ENCODE data around the gene LRRC41.
"Not testable (repeated sequence)": the region's sequence is repeated elsewhere in the genome, so short reads cannot be mapped to it uniquely, and the experiment has no call there.

LRRC41 gene

DNA sequence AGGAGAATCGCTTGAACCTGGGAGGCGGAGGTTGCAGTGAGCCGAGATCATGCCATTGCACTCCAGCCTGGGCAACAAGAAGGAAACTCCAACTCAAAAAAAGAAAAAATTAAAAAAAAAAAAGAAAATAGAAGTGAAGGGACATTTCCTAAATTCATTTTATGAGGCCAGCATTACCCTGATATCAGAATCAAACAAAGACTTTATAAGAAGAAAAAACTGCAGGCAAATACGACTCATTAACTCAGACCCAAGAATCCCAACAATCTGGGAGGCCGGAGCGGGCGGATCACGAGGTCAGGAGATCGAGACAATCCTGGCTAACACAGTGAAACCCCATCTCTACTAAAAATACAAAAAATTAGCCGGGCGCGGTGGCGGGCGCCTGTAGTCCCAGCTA is 34.0 kb upstream of the LRRC41 start:
- not testable (repeated sequence) for DNase-seq (ENCODE audit: low read depth); H3K9ac ChIP-seq (ENCODE audit: low read length); H3K27me3 ChIP-seq (replicated peaks; ENCODE audit: control insufficient read depth, insufficient read depth, low read length); H3K36me3 ChIP-seq (ENCODE audit: control insufficient read depth, insufficient read depth, low read length, severe bottlenecking); H3K9me3 ChIP-seq (ENCODE audit: control insufficient read depth, low read length); H3K4me3 ChIP-seq (ENCODE audit: low read length)
- peaks cover 15% of the 10 kb centered on the region for H3K4me1 ChIP-seq (ENCODE audit: control insufficient read depth, insufficient read depth, low read length)

DNA sequence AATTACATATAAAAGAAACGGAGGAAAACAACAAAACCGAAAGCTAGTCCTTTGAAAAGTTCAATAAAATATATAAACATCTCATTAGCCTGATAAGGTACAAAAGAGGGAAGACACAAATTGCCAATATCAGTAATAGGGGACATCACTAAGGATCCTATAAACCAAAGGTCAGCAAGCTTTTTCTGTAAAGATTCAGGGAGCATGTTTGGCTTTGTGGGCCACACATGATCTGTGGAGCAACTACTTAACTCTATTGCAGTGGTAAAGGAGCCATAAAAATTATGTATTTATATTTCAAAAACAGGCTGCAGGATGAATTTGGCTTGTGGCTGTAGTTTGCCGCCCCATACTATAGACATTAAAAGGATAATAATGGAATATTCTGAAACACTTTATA is 31.7 kb upstream of the LRRC41 start:
- Histone ChIP-seq H3K36me3 (ENCODE audit: control insufficient read depth, insufficient read depth, low read length, severe bottlenecking) (no peaks in the 10 kb centered on the region), H3K4me3 (ENCODE audit: low read length) (no peak overlapping the region)
- DNase-seq (ENCODE audit: low read depth), result no peak

DNA sequence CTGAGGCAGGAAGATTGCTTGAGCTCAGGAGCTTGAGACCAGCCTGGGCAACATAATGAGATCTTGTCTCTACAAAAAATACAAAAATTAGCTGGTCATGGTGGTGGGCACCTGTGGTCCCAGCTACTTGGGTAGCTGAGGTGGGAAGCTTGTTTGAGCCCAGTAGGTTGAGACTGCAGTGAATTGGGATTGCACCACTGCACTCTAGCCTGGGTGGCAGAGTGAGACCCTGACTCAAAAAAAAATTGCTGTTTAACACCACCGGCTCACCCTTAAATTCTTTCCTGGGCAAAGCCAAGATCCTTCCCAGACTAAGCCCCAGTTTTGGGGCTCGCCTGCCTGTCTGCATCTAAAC is 30.6 kb upstream of the LRRC41 start:
- no peak for DNase-seq (ENCODE audit: low read depth)
- H3K4me1 ChIP-seq (ENCODE audit: control insufficient read depth, insufficient read depth, low read length), result no peaks in the 10 kb centered on the region
- no peak overlapping the region for H3K4me3 ChIP-seq (ENCODE audit: low read length)
- no peaks in the 10 kb centered on the region for H3K36me3 ChIP-seq (ENCODE audit: control insufficient read depth, insufficient read depth, low read length, severe bottlenecking)
- H3K9ac ChIP-seq (ENCODE audit: low read length), result no peak overlapping the region
- no peaks in the 10 kb centered on the region for H3K9me3 ChIP-seq (ENCODE audit: control insufficient read depth, low read length)
- no peaks in the 10 kb centered on the region for H3K27me3 ChIP-seq (replicated peaks; ENCODE audit: control insufficient read depth, insufficient read depth, low read length)

More for the DNA sequence above, 31.7 kb upstream of the LRRC41 start:
- Histone ChIP-seq H3K27me3 (replicated peaks; ENCODE audit: control insufficient read depth, insufficient read depth, low read length) (no peaks in the 10 kb centered on the region), H3K9ac (ENCODE audit: low read length) (no peak overlapping the region), H3K4me1 (ENCODE audit: control insufficient read depth, insufficient read depth, low read length) (peaks cover 6% of the 10 kb centered on the region), H3K9me3 (ENCODE audit: control insufficient read depth, low read length) (no peaks in the 10 kb centered on the region)

DNA sequence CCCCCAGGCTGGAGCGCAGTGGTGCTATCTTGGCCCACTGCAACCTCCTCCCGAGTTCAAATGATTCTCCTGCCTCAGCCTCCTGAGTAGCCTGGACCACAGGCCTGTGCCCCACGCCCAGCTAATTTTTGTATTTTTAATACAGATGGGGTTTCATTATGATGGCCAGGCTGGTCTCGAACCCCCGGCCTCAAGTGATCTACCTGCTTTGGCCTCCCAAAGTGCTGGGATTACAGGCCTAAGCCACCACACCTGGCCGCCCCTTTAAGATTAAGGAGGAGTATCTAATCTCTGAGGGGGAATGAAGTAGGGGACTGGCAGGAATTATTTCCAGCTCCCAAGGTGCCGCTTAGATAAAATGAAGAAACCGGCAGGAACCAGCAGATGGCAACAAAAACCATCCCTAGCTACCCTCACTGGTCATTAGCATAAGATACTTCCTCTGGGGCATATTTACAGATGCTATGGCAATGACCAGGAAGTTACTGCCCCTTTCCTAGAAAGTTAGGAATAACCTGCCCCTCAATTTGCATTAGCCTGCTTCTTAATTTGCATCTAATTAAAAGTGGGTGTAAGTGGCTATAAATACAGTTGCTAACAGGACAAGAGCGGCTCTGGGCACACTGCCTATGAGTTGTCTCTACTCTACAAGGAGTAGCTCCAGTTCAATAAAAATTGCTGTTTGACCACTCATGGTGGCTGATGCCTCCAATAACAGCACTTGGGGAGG is 30.0 kb upstream of the LRRC41 start:
- Histone ChIP-seq H3K9ac (ENCODE audit: low read length) (no peak overlapping the region), H3K36me3 (ENCODE audit: control insufficient read depth, insufficient read depth, low read length, severe bottlenecking) (no peaks in the 10 kb centered on the region), H3K4me1 (ENCODE audit: control insufficient read depth, insufficient read depth, low read length) (no peaks in the 10 kb centered on the region), H3K9me3 (ENCODE audit: control insufficient read depth, low read length) (no peaks in the 10 kb centered on the region), H3K4me3 (ENCODE audit: low read length) (no peak overlapping the region), H3K27me3 (replicated peaks; ENCODE audit: control insufficient read depth, insufficient read depth, low read length) (no peaks in the 10 kb centered on the region)
- no peak for DNase-seq (ENCODE audit: low read depth)

DNA sequence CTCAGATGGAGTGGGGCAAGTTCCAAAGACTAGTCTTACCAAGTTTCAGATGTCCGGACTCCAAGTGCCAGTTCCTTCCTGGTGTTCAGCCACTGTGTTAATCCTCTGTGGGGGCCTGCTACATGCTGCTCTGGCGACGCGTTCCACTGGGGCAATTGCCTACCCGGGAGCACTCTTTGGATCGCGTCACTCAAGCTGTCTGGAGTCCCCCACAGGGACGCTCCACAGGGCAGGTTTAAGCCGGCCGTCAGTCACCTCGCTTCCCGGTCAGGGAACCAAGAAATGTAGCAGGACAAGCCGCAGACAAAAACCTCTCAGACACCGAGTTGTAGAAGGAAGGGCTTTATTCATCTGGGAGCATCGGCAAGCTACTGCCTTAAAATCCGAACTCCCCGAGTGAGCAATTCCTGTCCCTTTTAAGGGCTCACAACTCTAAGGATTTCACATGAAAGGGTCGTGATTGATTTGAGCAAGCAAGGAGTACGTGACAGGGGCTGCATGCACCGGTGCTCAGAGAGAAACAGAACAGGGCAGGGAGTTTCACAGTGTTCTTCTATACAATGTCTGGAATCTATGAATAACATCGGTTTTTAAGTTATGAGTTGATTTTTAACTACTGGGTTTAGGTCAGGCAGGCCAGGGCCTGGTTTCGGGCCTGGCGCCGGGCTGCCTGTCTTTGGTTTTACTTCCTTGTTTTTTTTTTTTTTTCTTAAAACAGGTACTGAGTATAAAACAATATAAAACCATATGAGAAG is 28.5 kb upstream of the LRRC41 start:
- not testable (repeated sequence) for H3K4me1 ChIP-seq (ENCODE audit: control insufficient read depth, insufficient read depth, low read length); H3K9ac ChIP-seq (ENCODE audit: low read length); H3K27me3 ChIP-seq (replicated peaks; ENCODE audit: control insufficient read depth, insufficient read depth, low read length); H3K9me3 ChIP-seq (ENCODE audit: control insufficient read depth, low read length); H3K36me3 ChIP-seq (ENCODE audit: control insufficient read depth, insufficient read depth, low read length, severe bottlenecking); H3K4me3 ChIP-seq (ENCODE audit: low read length); DNase-seq (ENCODE audit: low read depth)

DNA sequence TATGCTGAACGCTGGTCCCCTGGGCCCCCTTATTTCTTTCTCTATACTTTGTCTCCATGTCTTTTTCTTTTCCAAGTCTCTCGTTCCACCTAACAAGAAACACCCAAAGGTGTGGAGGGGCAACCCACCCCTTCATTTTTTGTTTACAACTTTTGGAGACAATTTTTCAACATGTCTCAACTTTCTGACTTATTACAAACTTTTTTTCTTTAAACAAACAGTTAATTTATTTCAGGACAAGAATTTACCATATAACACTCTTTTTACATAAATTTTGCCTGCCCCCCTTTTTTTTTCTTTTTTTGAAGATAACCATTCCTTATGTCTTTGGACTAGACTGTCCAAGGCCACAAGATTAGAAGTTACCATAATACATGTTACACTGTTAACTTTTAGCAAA is 27.0 kb upstream of the LRRC41 start:
- H3K9ac ChIP-seq (ENCODE audit: low read length); H3K36me3 ChIP-seq (ENCODE audit: control insufficient read depth, insufficient read depth, low read length, severe bottlenecking); H3K27me3 ChIP-seq (replicated peaks; ENCODE audit: control insufficient read depth, insufficient read depth, low read length); DNase-seq (ENCODE audit: low read depth); H3K4me3 ChIP-seq (ENCODE audit: low read length); H3K4me1 ChIP-seq (ENCODE audit: control insufficient read depth, insufficient read depth, low read length); H3K9me3 ChIP-seq (ENCODE audit: control insufficient read depth, low read length): not testable (repeated sequence)

DNA sequence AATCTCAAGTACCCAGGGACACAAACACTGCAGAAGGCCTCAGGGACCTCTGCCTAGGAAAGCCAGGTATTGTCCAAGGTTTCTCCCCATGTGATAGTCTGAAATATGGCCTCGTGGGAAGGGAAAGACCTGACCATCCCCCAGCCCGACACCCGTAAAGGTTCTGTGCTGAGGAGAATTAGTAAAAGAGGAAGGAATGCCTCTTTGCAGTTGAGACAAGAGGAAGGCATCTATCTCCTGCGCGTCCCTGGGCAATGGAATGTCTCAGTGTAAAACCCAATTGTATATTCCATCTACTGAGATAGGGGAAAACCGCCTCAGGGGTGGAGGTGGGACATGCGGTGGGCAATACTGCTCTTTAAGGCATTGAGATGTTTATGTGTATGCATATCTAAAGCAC is 26.4 kb upstream of the LRRC41 start:
- H3K9ac ChIP-seq (ENCODE audit: low read length); H3K9me3 ChIP-seq (ENCODE audit: control insufficient read depth, low read length); H3K4me3 ChIP-seq (ENCODE audit: low read length); DNase-seq (ENCODE audit: low read depth); H3K27me3 ChIP-seq (replicated peaks; ENCODE audit: control insufficient read depth, insufficient read depth, low read length); H3K4me1 ChIP-seq (ENCODE audit: control insufficient read depth, insufficient read depth, low read length); H3K36me3 ChIP-seq (ENCODE audit: control insufficient read depth, insufficient read depth, low read length, severe bottlenecking): not testable (repeated sequence)

DNA sequence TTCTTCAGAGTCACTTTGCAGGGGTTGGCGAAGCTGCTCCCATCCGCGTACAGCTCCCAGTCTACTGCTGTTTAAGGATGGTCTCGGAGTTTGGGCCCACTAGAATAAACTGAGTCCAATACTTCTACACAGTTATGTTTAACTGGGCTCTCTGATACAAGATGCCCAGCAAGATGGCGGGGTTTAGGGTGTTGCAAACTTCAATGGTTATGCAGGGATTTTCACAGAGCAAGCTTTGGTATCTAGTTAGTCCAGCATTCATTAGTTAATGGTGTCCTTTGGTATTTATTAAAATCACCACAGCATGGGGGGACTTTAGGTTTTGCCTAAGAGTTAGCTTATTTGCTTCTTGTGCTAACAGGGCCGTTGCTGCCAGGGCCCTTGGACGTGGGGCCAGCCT is 24.8 kb upstream of the LRRC41 start:
- H3K36me3 ChIP-seq (ENCODE audit: control insufficient read depth, insufficient read depth, low read length, severe bottlenecking); H3K4me3 ChIP-seq (ENCODE audit: low read length); H3K27me3 ChIP-seq (replicated peaks; ENCODE audit: control insufficient read depth, insufficient read depth, low read length); H3K9ac ChIP-seq (ENCODE audit: low read length); DNase-seq (ENCODE audit: low read depth); H3K4me1 ChIP-seq (ENCODE audit: control insufficient read depth, insufficient read depth, low read length); H3K9me3 ChIP-seq (ENCODE audit: control insufficient read depth, low read length): not testable (repeated sequence)

DNA sequence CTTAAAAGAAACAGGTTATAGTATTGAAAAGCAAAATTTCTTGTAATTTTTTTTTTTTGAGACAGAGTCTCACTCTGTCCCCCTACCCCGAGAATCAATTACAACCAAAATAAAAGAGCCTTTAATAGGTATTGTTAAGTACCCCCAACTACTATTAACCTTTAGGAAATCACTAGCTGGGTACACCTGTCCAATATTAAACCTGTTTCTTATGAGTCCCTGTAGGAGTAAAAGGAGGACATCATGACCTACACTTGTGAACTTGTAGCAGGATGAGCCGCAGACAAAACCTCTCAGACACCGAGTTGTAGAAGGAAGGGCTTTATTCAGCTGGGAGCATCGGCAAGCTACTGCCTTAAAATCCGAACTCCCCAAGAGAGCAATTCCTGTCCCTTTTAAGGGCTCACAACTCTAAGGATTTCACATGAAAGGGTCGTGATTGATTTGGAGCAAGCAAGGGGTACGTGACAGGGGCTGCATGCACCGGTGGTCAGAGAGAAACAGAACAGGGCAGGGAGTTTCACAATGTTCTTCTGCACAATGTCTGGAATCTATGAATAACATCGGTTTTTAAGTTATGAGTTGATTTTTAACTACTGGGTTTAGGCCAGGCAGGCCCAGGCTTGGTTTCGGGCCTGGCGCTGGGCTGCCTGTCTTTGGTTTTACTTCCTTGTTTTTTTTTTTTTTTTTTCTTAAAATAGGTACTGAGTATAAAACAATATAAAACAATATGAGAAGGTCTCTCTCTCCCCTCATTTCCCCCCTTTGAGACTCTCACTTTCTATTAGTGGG is 22.1 kb upstream of the LRRC41 start:
- H3K27me3 ChIP-seq (replicated peaks; ENCODE audit: control insufficient read depth, insufficient read depth, low read length); H3K36me3 ChIP-seq (ENCODE audit: control insufficient read depth, insufficient read depth, low read length, severe bottlenecking); H3K9ac ChIP-seq (ENCODE audit: low read length); H3K4me1 ChIP-seq (ENCODE audit: control insufficient read depth, insufficient read depth, low read length); DNase-seq (ENCODE audit: low read depth); H3K9me3 ChIP-seq (ENCODE audit: control insufficient read depth, low read length); H3K4me3 ChIP-seq (ENCODE audit: low read length): not testable (repeated sequence)

DNA sequence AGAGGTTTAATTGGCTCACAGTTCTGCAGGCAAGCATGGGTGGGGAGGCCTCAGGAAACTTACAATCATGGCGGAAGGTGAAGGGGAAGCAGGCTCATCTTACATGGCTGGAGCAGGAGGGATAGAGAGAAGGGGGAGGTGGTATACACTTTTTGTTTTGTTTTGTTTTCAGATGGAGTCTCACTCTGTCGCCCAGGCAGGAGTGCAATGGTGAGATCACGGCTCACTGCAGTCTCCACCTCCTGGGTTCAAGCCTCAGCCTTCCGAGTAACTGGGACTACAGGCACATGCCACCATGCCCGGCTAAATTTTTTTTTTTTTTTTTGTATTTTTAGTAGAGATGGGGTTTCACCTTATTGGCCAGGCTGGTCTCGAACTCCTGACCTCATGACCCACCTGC is 18.8 kb upstream of the LRRC41 start:
- not testable (repeated sequence) for DNase-seq (ENCODE audit: low read depth); H3K27me3 ChIP-seq (replicated peaks; ENCODE audit: control insufficient read depth, insufficient read depth, low read length); H3K36me3 ChIP-seq (ENCODE audit: control insufficient read depth, insufficient read depth, low read length, severe bottlenecking); H3K9ac ChIP-seq (ENCODE audit: low read length); H3K9me3 ChIP-seq (ENCODE audit: control insufficient read depth, low read length); H3K4me3 ChIP-seq (ENCODE audit: low read length); H3K4me1 ChIP-seq (ENCODE audit: control insufficient read depth, insufficient read depth, low read length)

Data from adipocyte (in vitro differentiated cells).